ENCODE measurements around the gene KCNF1. TPM values are rescaled to one million over a fixed set of nuclear protein-coding genes. Genes with fewer than 3 reads are reported as not detected.
"Not testable (repeated sequence)": the region's sequence is repeated elsewhere in the genome, so short reads cannot be mapped to it uniquely, and the experiment has no call there.

KCNF1 gene
- polyA plus RNA-seq, 4 donors = 0.64 to 1.6 (median 1.2) TPM

DNA sequence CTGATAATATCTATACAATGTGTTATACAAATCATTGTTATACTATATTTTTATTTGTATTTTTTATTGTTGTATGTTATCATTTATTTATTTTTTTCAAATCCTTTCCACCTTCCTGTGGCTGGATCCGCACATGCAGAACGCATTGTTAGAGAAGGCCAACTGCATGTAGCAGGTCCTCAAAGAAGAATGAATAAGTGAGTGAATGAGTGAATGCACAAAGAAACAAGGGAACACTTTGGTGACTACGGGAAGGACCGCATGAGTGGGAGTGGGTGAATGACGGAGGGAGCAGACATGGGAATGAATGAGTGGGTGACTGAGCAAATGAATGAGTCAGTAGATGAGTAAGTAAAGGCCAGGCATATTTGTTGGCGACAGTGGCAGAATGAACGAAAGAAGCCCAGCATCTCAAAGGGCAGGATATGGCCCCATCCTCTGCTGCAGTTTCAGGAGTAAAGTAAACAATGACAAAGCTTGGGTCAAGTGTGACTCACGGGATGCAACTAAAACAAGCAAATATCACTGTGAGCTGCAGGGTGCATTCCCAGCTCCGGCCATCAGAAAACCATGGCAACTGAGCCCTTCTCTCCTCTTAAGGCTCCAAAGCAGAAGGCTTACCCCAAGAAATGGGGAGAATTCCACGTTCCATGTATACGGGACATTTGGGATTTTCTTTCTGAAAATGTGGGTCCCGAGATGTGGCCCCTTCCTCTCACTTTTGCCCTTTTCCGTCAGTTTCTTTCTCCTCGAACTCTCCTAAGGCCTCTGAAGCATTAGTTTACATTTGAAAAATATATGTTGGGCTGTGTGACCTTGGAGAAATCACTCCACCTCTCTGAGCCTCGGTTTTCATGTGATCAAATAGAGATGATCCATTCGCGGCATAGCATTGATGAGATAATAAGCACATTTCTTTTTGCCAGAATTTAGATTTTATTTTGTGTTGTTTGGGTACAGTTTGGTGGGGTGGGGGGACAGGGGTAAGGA lies 24.5 kb downstream of the KCNF1 start:
- no peak for DNase-seq (ENCODE audit: low read depth in 4 of 4, low spot score in 2 of 4)

DNA sequence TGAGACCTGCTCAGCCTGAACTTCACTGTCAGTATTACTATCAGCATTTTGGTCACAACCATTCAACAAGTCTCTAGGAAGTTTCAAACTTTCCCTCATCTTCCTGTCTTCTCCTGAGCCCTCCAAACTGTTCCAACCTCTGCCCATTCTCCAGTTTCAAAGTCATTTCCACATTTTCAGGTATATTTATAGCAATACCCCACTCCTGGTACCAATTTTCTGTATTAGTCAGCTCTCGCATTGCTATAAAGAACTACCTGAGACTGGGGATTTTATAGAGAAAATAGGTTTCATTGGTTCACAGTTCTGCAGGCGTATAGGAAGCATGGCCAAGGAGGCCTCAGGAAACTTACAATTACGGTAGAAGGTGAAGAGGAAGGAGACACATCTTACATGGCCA lies 27.3 kb downstream of the KCNF1 start:
- no peak for DNase-seq (ENCODE audit: low read depth in 4 of 4, low spot score in 2 of 4)

DNA sequence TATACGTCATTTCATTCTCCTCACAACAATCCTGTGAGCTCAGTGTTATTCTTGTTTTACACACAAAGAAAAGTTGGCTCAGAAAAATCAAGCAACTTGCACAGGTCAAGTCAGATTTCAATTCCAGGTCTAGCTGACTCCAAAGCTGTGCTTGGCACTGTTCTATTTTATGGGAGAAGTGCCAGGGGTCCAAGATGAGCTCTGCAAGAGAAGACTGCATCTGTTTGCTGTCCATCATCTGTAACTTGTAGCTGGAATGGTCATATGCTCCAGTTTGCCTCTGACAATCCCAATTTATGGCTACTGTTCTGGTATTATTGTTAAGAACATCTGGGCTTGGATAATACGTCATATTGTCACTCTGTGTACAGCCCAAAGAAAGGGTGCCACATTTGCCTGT lies 28.9 kb downstream of the KCNF1 start:
- no peak for DNase-seq (ENCODE audit: low read depth in 4 of 4, low spot score in 2 of 4)

DNA sequence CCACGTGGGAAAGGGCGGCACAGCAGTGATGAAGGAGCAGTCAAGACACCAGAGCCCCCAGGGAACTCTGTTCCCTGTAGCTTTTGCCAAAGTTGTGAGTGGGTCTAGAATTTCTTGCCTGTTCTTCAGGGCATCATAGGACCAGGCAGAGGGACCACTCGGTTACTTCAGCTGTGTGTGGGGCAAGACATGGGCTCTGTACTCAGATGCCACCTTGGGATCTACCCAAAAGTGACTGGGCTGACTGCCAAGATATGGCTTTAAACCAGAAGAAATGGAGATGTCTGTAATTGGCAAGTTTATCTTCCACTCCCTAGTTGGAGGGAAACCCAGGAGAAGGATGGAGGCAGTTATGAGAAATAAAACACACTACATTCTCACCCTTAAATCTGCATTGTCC lies 29.6 kb downstream of the KCNF1 start:
- DNase-seq (ENCODE audit: low read depth in 4 of 4, low spot score in 2 of 4) = no peak

DNA sequence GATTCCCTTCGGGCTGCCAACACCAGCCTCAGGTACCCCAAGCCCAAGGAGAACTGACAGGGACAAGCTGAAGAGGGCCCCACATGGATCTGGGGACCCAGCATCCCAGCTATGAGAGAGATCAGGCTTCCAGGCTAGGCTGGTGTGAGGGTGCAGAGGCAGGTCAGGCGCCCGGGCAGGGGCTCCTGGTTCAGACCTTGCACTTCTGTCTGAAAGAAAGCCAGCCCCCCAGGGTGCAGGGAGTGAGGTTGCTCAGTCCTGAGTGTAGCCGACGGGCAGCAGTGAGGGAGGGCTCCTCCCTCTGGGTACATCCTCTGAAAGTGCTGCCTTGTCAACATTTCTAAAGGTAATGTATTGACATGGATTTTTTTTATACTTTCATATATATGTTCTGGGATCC lies 33.1 kb downstream of the KCNF1 start:
- DNase-seq (ENCODE audit: low read depth in 4 of 4, low spot score in 2 of 4) = no peak

DNA sequence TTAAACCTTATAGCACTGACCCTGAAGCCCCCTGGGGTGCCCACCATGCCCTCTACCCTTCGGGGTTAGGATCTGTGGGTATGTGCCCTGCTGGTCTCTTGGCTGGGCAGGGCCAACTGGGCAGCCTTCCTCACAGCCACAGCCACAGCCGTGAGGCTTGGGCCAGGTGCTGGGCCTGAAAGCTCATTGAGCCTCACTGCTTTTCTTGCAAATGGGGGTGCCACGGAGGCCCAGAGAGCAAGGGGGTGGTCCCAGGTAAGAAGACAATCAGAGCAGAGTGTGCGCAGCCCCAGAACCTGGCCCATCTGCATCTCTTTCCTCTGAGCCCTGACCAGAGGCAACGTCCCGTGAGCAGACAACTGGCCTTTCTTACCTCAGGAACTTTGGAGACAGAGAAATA lies 34.7 kb downstream of the KCNF1 start:
- DNase-seq (ENCODE audit: low read depth in 4 of 4, low spot score in 2 of 4) = no peak

DNA sequence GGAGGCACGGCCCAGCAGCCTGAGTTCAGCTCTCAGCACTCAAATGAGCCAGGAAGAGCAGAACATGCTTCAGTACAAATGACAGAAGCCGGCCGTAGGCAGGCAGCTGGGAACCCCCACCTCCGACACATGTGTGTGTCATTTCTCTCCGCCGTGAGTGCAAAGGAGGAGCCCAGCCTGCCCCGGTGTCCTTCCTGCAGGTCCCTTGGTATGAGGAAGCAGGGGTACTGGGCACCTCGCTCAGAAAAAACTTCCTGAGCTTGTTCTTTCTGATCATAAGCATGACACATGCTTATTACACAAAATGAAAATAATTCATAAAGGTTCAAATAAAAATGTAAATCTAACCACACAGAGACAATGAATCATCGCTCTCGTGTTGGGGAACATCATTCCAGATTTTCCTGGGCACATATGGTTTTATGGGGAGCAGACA lies 35.3 kb downstream of the KCNF1 start:
- no peak for DNase-seq (ENCODE audit: low read depth in 4 of 4, low spot score in 2 of 4)

DNA sequence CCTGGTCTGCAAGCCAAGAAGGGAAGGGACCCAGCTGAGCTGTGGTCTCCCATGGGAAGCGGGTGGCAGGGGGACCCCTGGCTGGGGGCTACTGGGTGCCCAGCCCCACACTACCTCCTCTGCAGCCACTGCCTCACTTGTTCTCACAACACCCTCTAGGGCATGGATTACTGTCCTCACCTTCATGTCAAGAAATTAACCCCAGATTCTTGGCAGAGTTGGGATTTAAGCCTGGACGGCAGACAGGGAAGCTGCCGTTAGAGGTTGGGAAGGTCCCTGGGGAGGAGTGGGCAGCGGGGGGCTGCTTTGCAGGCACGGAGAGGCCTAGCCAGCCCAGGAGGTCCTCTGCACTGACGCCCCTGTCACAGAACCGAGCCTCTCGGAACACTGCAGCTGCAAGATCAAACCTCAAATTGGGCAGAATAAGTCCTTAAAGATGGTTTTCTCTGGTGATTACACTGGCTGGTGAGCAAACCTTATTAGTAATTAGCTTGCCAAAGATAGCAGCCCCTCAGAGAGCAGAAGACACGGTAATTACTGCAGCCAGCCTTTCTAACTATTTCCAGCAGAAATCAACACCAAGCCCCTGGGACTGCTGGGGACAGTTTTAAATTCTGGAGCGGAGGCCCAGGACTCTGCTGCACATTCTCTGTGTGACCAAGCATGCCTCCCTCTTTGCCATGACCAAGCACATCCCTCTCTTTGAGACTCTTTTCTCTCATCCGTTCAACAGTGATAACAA lies 35.9 kb downstream of the KCNF1 start:
- no peak for DNase-seq (ENCODE audit: low read depth in 4 of 4, low spot score in 2 of 4)

DNA sequence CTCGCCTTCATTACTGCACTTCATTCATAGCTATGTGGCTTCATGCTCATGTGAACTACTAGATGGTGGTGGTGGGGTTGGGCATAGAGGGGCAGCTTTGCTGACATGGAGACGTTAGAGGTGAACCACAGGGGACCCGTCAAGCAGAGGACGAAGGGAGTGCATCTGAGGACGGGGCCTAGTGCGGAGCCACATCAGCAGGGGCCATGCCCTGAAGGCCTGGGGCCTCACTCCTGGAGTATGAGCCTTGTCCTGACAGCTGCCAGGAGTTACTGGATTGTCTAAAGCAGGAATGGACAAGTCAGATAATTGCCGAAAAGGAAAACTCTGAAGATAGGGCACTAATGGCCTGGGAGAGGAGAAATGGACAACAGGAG lies 36.4 kb downstream of the KCNF1 start:
- DNase-seq (ENCODE audit: low read depth in 4 of 4, low spot score in 2 of 4) = no peak

DNA sequence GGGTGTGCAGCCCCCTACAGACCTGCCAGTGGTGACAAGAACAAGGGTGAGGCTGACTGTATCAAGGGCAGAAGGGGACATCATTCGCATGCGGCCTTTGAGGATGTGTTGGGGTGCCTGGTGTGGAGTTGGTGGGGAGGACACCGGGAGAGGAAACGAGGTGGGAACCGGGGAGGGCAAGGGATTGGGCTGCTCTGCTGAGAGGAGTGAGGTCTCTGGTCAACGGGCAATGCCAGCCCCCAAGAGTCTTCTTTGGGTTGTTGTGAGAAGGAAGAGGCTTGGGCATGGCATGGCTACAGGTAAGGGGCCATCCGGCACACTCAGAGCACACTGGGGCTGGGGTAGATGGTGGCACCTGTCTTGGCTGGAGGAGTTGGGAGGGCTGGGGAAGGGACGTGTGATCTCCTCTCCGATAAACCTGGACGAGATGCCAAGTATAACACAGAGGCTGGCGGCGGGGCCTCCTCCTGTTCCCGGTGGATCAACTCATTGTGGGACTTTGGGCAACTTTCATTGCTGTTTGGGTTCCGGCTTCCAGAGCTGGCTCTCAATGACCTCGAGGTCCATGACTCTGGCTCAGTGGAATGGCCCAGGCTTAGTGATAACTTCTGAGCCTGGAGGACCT lies 37.0 kb downstream of the KCNF1 start:
- DNase-seq (ENCODE audit: low read depth in 4 of 4, low spot score in 2 of 4) = no peak

DNA sequence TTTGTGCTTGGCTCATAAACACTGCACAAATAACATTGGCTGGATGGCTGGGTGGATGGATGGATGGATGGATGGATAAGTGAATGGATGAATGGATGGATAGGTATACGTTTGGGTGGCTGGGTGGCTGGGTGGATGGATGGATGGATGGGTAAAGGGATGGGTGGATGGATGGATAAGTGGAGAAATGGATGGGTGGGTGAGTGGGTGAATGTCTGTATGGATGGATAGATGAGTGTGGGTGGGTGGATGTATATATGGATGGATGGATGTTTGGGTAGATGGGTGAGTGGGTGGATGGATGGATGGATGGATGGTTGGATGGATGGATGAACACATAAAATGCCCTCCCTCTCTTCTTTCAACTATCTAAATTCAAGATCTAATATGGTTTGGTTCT lies 38.1 kb downstream of the KCNF1 start:
- DNase-seq (ENCODE audit: low read depth in 4 of 4, low spot score in 2 of 4) = no peak

DNA sequence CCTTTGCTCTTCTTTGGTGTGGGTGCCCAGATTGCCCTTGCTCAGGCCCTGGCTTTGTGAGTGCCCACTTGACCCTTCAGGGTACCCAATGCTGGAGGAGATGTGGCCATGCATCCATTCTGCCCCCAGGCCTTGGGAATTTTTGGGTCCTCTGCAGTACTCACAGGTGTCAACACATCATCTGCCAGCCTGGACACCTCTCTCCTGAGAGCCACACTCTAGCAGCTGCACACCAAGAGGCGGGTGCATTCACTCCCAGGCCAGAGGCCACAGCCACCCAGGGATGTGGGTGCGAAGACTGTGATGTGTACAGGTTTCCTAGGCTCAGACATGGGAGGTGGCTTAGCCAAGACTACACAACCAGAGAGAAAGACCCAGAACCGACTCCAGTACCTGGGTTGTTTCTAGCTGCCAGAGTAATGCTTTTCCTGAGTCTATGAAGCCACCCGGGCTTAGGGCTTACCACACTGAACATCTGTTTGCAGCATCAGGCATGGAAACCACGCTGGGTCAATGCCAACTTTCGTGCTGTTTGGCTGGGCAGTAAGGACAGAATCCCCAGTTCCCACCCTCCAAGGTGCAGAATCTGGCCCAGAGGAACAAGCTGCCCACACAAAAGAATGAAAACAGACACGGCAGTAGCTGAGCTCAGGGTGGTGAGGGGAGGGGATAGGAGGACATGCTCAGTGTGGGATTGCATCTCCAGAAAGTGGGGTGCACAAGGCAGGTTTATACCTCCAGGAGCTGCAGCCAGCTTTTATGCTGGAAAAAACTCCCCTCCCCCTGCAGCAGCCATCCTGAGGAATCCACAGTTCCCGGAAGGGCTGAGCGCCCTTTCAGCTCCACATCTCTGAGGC lies 40.1 kb downstream of the KCNF1 start:
- no peak for DNase-seq (ENCODE audit: low read depth in 4 of 4, low spot score in 2 of 4)

DNA sequence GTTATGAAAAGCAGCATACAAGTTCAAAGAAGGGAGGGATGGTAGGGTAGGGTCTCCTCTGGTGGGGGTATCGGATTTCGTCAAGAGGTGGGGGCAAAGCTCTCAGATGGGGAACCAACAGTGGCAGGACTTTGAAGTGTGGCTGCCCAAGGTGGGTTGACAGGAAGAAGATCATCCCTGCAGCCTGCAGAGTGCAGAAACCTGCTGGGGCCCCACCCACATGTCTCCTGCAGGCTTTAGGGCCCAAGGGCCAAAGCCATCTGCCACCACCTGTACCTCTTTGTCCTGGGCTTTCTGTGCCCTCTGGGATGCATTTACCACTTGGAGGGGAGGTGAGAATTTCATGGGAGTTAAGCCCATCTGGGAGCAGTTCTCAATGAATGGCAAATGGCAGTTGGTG lies 42.7 kb downstream of the KCNF1 start:
- DNase-seq (ENCODE audit: low read depth in 4 of 4, low spot score in 2 of 4) = no peak

DNA sequence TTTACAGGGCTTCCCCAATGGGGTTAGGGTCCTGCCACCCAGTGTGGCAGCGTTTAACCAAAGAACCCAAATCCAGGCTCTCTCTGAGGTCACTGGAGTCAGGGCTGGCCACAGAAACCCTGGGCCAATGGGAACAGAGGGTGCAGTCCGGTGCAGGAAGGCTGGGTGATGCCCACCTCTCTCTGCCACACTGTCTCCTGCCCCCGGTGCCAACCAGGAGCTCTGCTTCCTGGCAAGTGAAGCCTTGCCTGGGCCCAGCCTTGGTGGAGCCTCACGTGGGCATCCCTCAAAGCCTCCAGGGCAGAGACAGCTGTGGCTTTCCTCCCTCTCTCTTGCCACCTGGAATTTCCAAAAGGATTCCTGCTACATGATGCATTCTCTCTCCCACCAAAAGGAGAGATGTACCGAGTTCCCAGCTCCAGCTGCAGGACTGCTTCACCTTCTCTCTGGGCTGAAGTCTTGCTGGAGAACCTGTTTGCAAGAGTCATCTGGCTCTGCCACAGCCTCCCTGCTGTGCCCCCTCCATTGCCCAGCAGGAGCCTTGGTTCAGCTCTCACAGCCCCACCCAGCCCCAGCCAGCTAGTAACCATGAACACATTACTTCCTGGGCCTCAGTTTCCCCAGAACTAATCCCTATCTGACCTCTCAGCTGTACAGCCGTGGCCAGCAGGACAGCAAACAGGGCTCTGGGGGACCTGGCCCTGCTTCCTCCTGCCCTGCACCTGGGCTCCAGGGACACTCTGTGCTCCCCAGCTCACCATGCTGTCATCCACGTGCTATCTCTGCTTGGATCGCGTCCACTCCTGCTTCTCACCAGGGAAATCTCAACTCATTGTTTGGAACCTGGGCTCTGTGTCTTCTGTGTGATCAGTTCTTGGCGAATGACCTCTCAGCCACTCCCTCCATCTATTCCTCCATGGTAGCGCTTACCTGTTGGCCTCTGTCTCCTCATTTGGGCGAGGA lies 43.4 kb downstream of the KCNF1 start:
- no peak for DNase-seq (ENCODE audit: low read depth in 4 of 4, low spot score in 2 of 4)

DNA sequence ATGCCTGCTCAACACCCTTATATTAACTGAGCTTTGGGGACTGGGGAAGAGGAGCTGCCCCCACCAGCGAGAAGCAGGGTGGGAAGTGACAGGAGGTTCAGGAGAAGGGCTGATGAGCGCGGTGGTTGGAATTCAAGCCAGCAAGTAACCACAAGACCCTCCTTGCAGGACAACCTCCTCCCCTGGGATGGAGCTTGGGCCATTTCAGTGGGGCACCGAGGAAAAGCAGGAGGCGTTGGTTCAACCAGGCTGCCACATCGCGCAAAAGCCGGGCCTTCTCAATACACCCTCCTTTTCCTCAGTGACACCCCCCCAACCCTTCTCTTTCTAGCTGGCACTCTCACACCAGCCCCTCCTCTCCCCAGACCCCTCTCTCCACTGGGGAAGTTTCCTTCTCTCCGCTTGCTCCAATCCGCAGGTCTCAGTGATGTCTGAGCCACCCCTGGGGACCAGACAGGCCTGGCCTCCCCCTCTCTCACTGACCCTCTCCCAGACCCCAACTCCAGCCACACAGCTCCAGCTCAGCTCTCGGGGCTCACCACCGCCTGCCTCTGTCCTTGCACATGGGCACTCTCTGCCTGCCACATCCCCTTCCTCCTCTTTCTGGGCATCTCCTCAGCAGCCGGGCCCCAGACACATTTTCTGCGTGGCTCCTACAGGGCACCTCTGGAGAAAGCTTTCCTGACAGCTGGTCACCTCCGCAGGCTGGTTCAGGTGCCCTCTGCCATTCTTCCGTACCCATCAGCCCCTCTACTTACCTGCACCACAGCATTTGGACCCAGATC lies 44.5 kb downstream of the KCNF1 start:
- DNase-seq (ENCODE audit: low read depth in 4 of 4, low spot score in 2 of 4) = no peak

DNA sequence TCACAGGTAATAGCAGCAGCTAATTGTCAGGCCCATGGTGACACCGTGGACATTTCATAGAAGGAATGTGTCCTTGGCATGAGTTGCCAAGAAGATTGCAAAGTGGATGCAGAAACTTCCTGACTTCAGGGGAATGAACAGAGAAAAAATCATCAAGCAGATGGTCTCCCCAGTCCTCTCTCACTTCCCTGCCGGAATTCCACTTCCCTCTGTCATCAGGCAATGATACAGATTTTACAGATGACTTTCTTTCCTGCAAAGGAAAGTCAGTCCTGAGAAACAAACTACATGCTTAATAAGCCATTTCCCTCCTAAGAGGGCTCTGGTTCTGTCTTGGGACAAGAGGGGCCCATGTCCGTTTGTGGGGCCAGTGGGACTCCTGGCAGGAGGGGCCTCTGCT lies 45.7 kb downstream of the KCNF1 start:
- no peak for DNase-seq (ENCODE audit: low read depth in 4 of 4, low spot score in 2 of 4)

DNA sequence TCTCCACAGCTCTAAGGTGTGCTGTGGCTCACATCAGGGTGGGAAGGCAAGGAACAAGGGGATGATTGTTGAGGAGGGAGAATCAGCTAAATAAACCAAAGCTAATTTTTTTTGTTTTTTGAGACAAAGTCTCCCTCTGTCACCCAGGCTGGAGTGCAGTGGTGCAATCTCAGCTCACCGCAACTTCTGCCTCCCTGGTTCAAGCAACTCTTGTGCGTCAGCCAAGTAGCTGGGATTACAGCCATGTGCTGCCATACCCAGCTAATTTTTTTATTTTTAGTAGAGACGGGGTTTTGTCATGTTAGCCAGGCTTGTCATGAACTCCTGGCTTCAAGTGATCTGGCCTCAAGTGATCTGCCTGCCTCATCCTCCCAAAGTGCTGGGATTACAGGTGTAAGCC lies 46.7 kb downstream of the KCNF1 start:
- not testable (repeated sequence) for DNase-seq (ENCODE audit: low read depth in 4 of 4, low spot score in 2 of 4)

Measured in left renal cortex interstitium (tissue), 4 donors.